ENCODE measurements around the gene TBC1D5.

TBC1D5 gene

DNA sequence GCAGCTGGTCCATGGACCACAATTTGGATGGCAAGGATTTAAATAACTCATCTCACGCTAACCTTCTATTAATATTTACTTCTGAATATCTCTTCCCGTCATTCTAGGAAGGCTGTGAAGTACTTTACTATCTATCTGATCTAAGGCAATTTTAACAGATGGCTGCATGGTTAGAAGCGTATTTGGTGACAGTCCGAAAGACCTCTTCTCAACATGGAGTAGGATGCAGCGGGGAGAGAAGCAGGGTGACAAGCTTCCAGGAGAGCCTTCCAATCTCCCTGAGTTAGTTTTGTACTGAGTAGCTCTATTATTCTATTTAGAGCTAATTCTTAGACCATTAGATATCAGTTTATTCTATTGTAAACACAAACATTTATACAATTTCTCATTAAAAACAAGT is 548.3 kb downstream of the TBC1D5 start:
- no peak for DNase-seq

GRCh38 chr3:17192995-17193394 is 549.4 kb downstream of the TBC1D5 start:
- DNase-seq = no peak

DNA sequence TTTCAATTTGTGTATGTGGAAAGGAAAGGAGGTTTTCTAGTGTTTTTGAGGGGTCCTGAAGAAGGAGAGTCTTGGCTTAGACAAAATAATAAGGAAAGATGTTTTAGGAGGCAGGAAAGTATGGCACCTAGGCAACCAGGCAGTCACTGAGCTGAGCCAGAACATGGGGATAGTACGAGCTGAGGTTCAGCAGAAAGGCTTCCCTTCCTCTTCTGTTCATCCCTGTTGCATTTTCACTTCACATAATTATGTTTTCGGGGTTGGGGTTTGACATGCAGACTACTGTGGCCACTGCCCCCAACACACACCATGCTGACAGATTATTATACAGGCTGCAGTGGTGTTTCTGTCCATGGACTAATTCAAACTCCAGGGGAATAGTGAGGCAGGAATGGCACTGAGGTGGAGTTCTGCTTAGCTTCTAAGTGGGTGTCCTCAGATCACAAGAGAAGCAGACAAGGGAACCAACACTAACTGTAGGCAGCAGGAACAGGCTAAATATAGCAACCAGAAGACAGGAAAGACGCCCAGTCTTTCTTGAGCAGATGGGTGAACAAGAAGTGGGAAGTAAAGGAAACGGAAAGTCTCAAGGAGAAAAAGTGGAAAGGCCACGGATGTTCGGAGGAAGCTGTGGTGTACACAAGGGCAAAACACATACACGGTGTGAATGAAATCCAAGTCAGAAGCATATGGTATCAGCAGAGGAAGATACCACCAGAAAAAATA is 551.9 kb downstream of the TBC1D5 start:
- no peak for DNase-seq

- DNase-seq = no peak
Observed at GRCh38 chr3:17188378-17188777, 554.1 kb downstream of the TBC1D5 start.

GRCh38 chr3:17187589-17188184 is 554.7 kb downstream of the TBC1D5 start:
- no peak for DNase-seq

- DNase-seq = peak in 1 of 2 experiments; percentile 26
Observed at GRCh38 chr3:17183951-17184550, 558.4 kb downstream of the TBC1D5 start.

- DNase-seq = no peak
Observed at GRCh38 chr3:17182166-17182565, 560.3 kb downstream of the TBC1D5 start.

DNA sequence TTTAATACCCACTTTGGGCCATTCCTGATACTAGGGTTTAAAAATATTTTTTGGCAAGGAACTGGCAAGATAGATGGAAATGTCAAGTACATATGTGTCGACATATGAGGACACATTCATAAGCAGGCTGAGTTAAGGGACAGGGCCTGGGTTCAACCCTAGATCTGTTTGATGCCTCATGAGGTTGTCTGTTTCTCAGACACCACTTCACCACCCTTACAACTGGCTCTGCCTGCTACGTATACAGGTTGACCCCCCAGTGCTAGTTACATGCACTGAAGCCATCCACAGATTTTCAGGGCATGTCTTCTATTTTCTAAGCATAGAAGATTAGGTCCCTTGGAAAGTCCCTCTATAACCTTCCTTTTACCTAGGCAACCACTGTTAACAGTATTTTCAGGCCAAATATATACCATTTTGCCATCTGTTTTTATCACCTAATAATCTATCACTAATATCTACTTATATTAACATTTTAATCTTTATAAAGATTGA is 561.0 kb downstream of the TBC1D5 start:
- no peak for DNase-seq

GRCh38 chr3:17179381-17180205 is 562.8 kb downstream of the TBC1D5 start:
- no peak for DNase-seq

- no peak for DNase-seq
Observed at GRCh38 chr3:17176757-17177156, 565.7 kb downstream of the TBC1D5 start.

DNA sequence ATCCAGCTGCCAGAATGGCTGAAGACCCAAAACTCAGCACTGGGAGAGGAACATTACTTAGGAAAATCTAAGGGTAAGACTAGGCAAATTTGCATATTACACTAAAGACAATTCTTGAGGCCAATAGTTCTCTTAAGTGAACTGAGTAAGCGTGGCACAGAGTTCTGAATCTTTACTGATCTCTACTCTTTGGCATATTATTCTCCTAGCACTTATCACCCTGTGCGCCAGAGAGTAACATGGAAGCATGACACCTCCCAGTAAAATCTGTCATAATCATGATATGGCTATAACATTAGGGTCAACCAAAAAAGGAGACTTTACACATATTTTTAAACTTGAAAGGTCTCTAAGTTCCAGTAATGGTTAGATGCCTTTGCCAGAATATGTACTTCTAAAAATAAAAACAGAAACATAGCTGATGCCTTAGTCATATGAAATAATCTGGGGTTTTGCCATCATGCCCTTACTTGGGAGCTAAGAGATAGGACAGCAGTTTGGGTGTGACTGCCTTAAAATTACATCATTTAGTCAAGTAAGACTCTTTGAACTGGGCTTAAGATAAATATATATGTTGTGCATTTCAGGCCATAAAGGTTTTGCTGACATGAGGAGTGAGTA is 567.1 kb downstream of the TBC1D5 start:
- DNase-seq = peak in 1 of 2 experiments; percentile 20

DNA sequence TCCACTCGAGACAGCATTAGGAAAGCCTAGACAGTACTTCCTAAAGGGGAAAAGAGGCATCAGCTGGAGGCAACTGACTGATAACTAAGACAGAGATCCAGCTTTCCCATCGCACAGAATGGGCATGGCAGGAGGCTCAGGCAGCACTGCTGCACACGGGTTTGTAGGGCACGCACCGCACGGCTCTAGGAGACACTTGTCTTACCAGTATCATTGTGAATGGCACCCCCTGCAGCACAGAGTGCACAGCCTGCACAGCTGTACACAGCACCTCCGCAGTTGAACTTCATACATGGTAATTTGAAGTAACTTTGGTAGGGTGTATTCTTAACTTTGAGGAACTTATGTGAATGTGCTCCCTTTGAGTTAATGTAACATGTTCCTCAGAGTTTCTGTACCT is 576.1 kb downstream of the TBC1D5 start:
- DNase-seq = no peak

DNA sequence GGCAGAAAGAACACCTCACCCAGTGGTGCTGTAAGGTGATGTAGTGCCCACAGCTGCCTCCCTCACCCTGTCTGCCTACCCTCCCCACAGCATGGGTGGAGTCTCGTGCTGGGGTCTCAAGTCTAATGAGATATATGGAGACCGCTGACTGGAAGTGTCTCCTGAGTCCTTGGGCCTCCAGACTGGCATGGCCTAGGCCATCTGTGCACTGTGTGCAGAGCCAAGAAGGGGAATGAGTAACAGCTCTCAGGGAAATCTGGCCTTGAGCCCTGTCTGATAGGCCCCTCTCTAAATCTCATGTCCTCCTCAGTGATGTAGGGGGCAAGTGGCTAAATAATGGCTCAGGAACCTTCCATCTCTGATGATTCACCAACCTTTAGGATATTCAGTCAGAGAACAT is 580.3 kb downstream of the TBC1D5 start:
- no peak for DNase-seq

DNA sequence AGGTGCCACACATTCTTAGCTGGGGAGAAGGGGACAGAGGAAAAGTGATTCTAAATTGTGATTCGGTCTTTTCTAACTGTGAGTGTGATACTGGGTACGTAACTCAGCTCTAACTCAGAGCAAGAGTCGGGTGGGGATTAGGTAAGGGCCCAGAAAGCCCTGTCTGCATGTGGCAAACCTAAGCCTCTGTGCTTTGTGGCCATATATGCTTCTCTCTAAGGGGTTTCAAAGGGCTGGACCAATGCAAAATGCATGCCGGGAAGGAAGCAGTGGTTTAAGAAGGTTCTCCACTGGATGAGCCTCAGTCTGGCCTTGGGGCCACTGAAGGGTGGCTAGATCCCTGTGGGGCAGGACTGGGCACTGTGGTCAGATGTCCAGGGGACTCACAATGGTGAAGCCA is 581.8 kb downstream of the TBC1D5 start:
- no peak for DNase-seq

- DNase-seq = no peak
Observed at GRCh38 chr3:17158941-17159682, 583.3 kb downstream of the TBC1D5 start.

- DNase-seq = no peak
Observed at GRCh38 chr3:17157713-17158112, 584.7 kb downstream of the TBC1D5 start.

DNA sequence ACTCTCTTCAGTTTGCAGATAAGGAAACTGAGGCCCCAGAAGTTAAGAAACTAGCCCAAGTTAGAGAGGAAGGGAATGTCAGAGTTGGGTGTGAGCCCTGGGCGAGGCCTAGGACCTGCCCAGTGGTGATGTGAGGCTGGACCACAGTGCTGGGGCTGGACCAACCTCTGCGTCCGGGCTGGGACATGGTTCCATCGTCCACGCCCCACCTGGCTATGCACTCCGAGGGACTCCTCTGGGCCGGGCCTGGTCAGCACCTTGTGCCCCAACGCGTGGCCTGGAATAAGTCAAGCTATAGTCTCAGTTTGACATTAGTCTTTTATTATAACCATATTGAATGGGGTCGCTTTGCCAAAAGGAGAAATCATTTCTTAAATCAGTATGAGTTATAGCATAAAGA is 585.6 kb downstream of the TBC1D5 start:
- no peak for DNase-seq

DNA sequence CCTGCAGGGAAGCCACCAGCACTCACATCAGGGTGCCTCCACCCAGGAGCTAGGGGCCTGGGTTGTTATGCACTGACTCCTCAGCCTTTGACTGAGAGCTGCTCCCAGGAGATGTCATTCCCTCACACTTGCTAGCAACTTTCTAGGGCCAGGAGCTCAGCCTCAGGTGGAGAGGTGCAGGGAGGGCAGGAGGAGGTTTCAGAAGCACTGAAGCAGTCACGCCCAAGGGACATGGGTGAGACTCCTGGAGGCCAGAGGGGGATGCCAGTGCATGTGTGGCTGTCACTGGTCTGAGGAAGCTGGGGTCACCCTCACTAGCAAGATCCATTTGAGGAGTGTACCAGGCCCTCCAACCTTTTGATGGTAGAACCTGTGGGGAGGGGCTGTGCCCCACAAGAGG is 586.5 kb downstream of the TBC1D5 start:
- DNase-seq = no peak

- no peak for DNase-seq
Observed at GRCh38 chr3:17154941-17155340, 587.5 kb downstream of the TBC1D5 start.

GRCh38 chr3:17154221-17154620 is 588.2 kb downstream of the TBC1D5 start:
- no peak for DNase-seq

GRCh38 chr3:17153209-17153608 is 589.2 kb downstream of the TBC1D5 start:
- DNase-seq = no peak

All from SW 1271 (cell line).